HepG2 (cell line): ENCODE data around the gene KIF13A. TPM values are rescaled to one million over a fixed set of nuclear protein-coding genes. Genes with fewer than 3 reads are reported as not detected.

Source experiments
- ATAC-seq: fragments of 200-7000 bp; cut with Tn5 transposase; 3 replicates; pipeline ENCODE4 v1.9.1; 2020; ENCODE audit warnings: mild to moderate bottlenecking, moderate library complexity
- BruUV-seq: library from RNA; stranded (reverse); fragments of 400-500 nt; replicated peaks from 2 replicates; lab custom pipeline; 2021; lab: Mats Ljungman, UMichigan
- CTCF ChIA-PET: fragments of 300-600 bp; formaldehyde crosslinking; extraction: SDS; loops from one replicate; lab custom pipeline; 2021; ENCODE audit warnings: low total read pairs, inconsistent platforms, low intra/inter-chr PET ratio; lab: Yijun Ruan, JAX
- POLR2A ChIA-PET: fragments of 350-600 bp; sonication (Branson Sonifier 250); formaldehyde crosslinking; loops from one replicate; lab custom pipeline; 2020; ENCODE audit warnings: antibody characterized with exemption, inconsistent platforms; lab: Yijun Ruan, JAX
- DNase-seq: peaks from one replicate; pipeline ENCODE4 v3.0.0-alpha.2; 2015; ENCODE audit warnings: low spot score
- FAIRE-seq: peaks from 3 replicates; lab custom pipeline; 2011; peaks lifted over from hg19 to GRCh38; lab: Jason Lieb, UNC
- H2AFZ ChIP-seq: one replicate; pipeline ENCODE4 v1.6.1; 2011; ENCODE audit warnings: low read length, inconsistent platforms
- H3K27ac ChIP-seq: fragments of 300-600 bp; 3 replicates; pipeline ENCODE4 v1.8.0; 2011; ENCODE audit warnings: mixed run types, mild to moderate bottlenecking, mixed read lengths, low read length, inconsistent platforms; ENCODE audit not compliant: insufficient read depth; ENCODE audit errors: extremely low read length
- H3K27me3 ChIP-seq, 2 experiments: fragments of 200-600 bp in 1 of 2; 2 replicates in 1 of 2; 3 replicates in 1 of 2; pipeline versions ENCODE4 v1.6.0 to v1.8.0; 2011; ENCODE audit warnings: low read length in 2 of 2, mild to moderate bottlenecking in 2 of 2, moderate library complexity in 2 of 2, inconsistent platforms in 1 of 2; ENCODE audit not compliant: insufficient read depth in 2 of 2, control insufficient read depth in 1 of 2
- H3K36me3 ChIP-seq, 2 experiments: fragments of 200-600 bp in 1 of 2; replicated peaks in 1 of 2; 2 replicates in 1 of 2; 3 replicates in 1 of 2; pipeline versions ENCODE4 v1.5.1 to v1.8.0; 2011; ENCODE audit warnings: low read length in 2 of 2, inconsistent platforms in 1 of 2; ENCODE audit not compliant: insufficient read depth in 2 of 2, control insufficient read depth in 1 of 2
- H3K4me1 ChIP-seq: 2 replicates; pipeline ENCODE4 v1.5.1; 2012; ENCODE audit warnings: low read length, inconsistent platforms; ENCODE audit not compliant: insufficient read depth
- H3K4me2 ChIP-seq: 2 replicates; pipeline ENCODE4 v1.6.0; 2011; ENCODE audit warnings: low read depth, low read length, inconsistent platforms
- H3K4me3 ChIP-seq, 3 experiments: fragments of 200-600 bp in 1 of 3; sonication (generic), shearing (Covaris generic) in 1 of 3; replicated peaks in 1 of 3; 2 replicates each; pipeline ENCODE4 v1.5.1; 2011 to 2016; ENCODE audit warnings: low read length in 3 of 3, inconsistent platforms in 2 of 3, low read depth in 2 of 3, mild to moderate bottlenecking in 2 of 3, control low read depth in 1 of 3, mixed read lengths in 1 of 3; ENCODE audit not compliant: insufficient read depth in 1 of 3
- H3K79me2 ChIP-seq: one replicate; pipeline ENCODE4 v1.6.1; 2011; ENCODE audit warnings: low read length, inconsistent platforms; ENCODE audit not compliant: insufficient read depth
- H3K9ac ChIP-seq: 2 replicates; pipeline ENCODE4 v1.6.0; 2011; ENCODE audit warnings: mild to moderate bottlenecking, low read depth, low read length, inconsistent platforms; ENCODE audit not compliant: insufficient read depth
- H3K9me3 ChIP-seq: 2 replicates; pipeline ENCODE4 v1.5.1; 2012; ENCODE audit warnings: mild to moderate bottlenecking, low read length
- H4K20me1 ChIP-seq: 2 replicates; pipeline ENCODE4 v1.6.0; 2011; ENCODE audit warnings: inconsistent platforms, mild to moderate bottlenecking, low read length, moderate library complexity; ENCODE audit not compliant: insufficient read depth
- ERF ChIP-seq: IDR thresholded peaks from 2 replicates; pipeline ENCODE4 v1.6.1; 2018; ENCODE audit warnings: missing biosample characterization, missing genetic modification reagents
- GABPB1 ChIP-seq: IDR thresholded peaks from 2 replicates; pipeline ENCODE4 v1.6.1; 2016; ENCODE audit warnings: mild to moderate bottlenecking, missing genetic modification reagents, moderate library complexity, missing compliant biosample characterization
- MAF1 ChIP-seq: sonication (generic); formaldehyde crosslinking; IDR thresholded peaks from 2 replicates; pipeline ENCODE4 v1.5.0; 2020; ENCODE audit warnings: missing genetic modification reagents, borderline replicate concordance
- NCOR1 ChIP-seq: fragments of 200-600 bp; sonication (generic); IDR thresholded peaks from 2 replicates; pipeline ENCODE4 v1.7.0; 2017; ENCODE audit warnings: antibody characterized with exemption, low read length, borderline replicate concordance
- REL ChIP-seq: sonication (generic); formaldehyde crosslinking; conservative IDR thresholded peaks from 2 replicates; pipeline ENCODE4 v1.8.0; 2022; ENCODE audit warnings: mild to moderate bottlenecking, missing genetic modification reagents, moderate library complexity
- YEATS4 ChIP-seq: sonication (generic); formaldehyde crosslinking; IDR thresholded peaks from 2 replicates; pipeline ENCODE4 v1.4.0; 2020; ENCODE audit warnings: missing genetic modification reagents, borderline replicate concordance
- ZFP36L1 ChIP-seq: sonication (generic); formaldehyde crosslinking; IDR thresholded peaks from 2 replicates; pipeline ENCODE4 v1.8.0; 2022; ENCODE audit warnings: mild to moderate bottlenecking, missing genetic modification reagents, moderate library complexity
- ZNF431 ChIP-seq: sonication (generic); formaldehyde crosslinking; IDR thresholded peaks from 2 replicates; pipeline ENCODE4 v1.9.0; 2022; ENCODE audit warnings: missing genetic modification reagents, low read depth, mild to moderate bottlenecking, borderline replicate concordance
- ZNF652 ChIP-seq: IDR thresholded peaks from 2 replicates; pipeline ENCODE4 v1.6.1; 2016; ENCODE audit warnings: low read depth, borderline replicate concordance
- WGBS: methylation state at CpG from one replicate; pipeline ENCODE4 v1.1.6; 2017; ENCODE audit warnings: low lambda C conversion rate; 5-methylcytosine and 5-hydroxymethylcytosine counted together
- in situ Hi-C: cut with HindIII; loops from 2 replicates; pipeline ENCODE4 v1.10.0; 2017; ENCODE audit warnings: low pct_unique_long_range_greater_than_20kb; ENCODE audit not compliant: extremely low pct_ligation_motif_present
- intact Hi-C: fragments of 100-400 bp; cut with micrococcal nuclease; formaldehyde crosslinking; loops from one replicate; pipeline ENCODE4 v1.10.0; 2022; ENCODE audit not compliant: unreplicated experiment
- polyA plus RNA-seq, 8 experiments: library from polyadenylated mRNA; depleted of rRNA in 3 of 8; stranded (reverse) in 7 of 8; unstranded in 1 of 8; fragments of >200 nt; fragmentation: Illumina TruSeq in 4 of 8; extraction: Trizol in 4 of 8; gene quantifications; 2 replicates each; pipeline versions ENCODE4 v1.2.1 to v1.2.3, GENCODE V29; 2011 to 2016; ENCODE audit warnings: low read depth in 4 of 8, missing spikeins in 1 of 8, mixed read lengths in 1 of 8; ENCODE audit not compliant: insufficient read depth in 1 of 8
- total RNA-seq, 5 experiments: library from RNA; depleted of rRNA; stranded (reverse); fragments of >200 nt; fragmentation: Illumina TruSeq; extraction: Trizol; gene quantifications; 2 replicates each; pipeline ENCODE4 v1.2.3, GENCODE V29; 2016; ENCODE audit warnings: low read depth in 1 of 5
- TF ChIP-seq, protein P1 (sequence below): sonication (generic); formaldehyde crosslinking; IDR thresholded peaks from 2 replicates; pipeline ENCODE4 v1.4.0; 2020; ENCODE audit warnings: mild to moderate bottlenecking, missing genetic modification reagents
- TF ChIP-seq, protein P2 (sequence below): sonication (generic); formaldehyde crosslinking; IDR thresholded peaks from 2 replicates; pipeline ENCODE4 v1.8.1; 2023; ENCODE audit warnings: mild to moderate bottlenecking, missing genetic modification reagents

KIF13A gene
- total and polyA plus RNA-seq, 2 of the 13 experiments (the other 11 are each of a cell fraction or from before 2014, with no cell fraction given): 21.1 to 37.2 TPM

DNA sequence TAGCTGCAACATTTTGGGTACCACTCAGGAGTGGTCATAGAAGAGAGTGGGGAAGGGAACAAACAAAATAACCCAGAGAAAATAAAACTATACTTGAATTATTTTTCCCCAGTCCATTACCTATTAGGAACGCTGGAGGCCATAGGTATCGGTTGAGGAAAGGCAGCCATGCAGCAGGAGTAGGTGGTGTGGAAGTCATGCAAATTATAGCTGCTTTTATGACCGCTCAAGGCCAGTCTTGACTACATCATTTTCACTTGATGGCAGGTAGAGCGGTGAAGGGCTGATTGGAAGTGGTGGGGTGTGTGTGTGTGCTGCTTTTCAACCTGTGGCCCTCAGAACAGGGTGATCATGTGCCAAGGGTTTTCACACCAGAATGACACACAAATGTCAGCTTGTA lies 36.5 kb upstream of the KIF13A start:
- in situ Hi-C loops: no loop called here
- CTCF ChIA-PET: no interaction called here

More for the DNA sequence above, 36.5 kb upstream of the KIF13A start:
- Histone ChIP-seq H3K27ac (no peak overlapping the region), H3K79me2 (no peaks in the 10 kb centered on the region), H3K4me2 (no peak overlapping the region), H3K4me1 (peaks cover 21% of the 10 kb centered on the region), H3K36me3 (no peaks in the 10 kb centered on the region), H3K27me3 (no peaks in the 10 kb centered on the region; a peak in 2 of 5 replicates), H3K9ac (no peak overlapping the region), H3K4me3 (no peak overlapping the region), H3K9me3 (no peaks in the 10 kb centered on the region), H2AFZ (no peak overlapping the region), H4K20me1 (no peaks in the 10 kb centered on the region)
- ATAC-seq (no peak), FAIRE-seq (no peak), DNase-seq (no peak)
- intact Hi-C loops: no loop called here
- POLR2A ChIA-PET: no interaction called here
- BruUV-seq: no TSS peak
- 80% methylated on average over 4 of the region's 4 CpGs for WGBS
- no peak for TF ChIP-seq NCOR1
- no peak for TF ChIP-seq REL
- TF ChIP-seq ZNF652 (CRISPR knock-in tag): no peak
- no peak for TF ChIP-seq MAF1
- TF ChIP-seq, protein P1, sequence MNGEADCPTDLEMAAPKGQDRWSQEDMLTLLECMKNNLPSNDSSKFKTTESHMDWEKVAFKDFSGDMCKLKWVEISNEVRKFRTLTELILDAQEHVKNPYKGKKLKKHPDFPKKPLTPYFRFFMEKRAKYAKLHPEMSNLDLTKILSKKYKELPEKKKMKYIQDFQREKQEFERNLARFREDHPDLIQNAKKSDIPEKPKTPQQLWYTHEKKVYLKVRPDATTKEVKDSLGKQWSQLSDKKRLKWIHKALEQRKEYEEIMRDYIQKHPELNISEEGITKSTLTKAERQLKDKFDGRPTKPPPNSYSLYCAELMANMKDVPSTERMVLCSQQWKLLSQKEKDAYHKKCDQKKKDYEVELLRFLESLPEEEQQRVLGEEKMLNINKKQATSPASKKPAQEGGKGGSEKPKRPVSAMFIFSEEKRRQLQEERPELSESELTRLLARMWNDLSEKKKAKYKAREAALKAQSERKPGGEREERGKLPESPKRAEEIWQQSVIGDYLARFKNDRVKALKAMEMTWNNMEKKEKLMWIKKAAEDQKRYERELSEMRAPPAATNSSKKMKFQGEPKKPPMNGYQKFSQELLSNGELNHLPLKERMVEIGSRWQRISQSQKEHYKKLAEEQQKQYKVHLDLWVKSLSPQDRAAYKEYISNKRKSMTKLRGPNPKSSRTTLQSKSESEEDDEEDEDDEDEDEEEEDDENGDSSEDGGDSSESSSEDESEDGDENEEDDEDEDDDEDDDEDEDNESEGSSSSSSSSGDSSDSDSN: no peak
- no peak for TF ChIP-seq ZNF431 (CRISPR knock-in tag)
- TF ChIP-seq, protein P2, sequence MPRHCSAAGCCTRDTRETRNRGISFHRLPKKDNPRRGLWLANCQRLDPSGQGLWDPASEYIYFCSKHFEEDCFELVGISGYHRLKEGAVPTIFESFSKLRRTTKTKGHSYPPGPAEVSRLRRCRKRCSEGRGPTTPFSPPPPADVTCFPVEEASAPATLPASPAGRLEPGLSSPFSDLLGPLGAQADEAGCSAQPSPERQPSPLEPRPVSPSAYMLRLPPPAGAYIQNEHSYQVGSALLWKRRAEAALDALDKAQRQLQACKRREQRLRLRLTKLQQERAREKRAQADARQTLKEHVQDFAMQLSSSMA (CRISPR knock-in tag): no peak
- TF ChIP-seq ZFP36L1 (CRISPR knock-in tag): no peak
- TF ChIP-seq GABPB1 (CRISPR knock-in tag): no peak
- no peak for TF ChIP-seq YEATS4 (CRISPR knock-in tag)
- no peak for TF ChIP-seq ERF (CRISPR knock-in tag)
